Large intestine (tissue), 3 donors: Measurements from ENCODE around the gene GABPB2. TPM values are rescaled to one million over a fixed set of nuclear protein-coding genes. Genes with fewer than 3 reads are reported as not detected.
"Not testable (repeated sequence)": the region's sequence is repeated elsewhere in the genome, so short reads cannot be mapped to it uniquely, and the experiment has no call there.

Source experiments
- DNase-seq, 2 donors: peaks; one replicate each; pipeline versions ENCODE4 v3.0.0 to v3.0.0-alpha.2; 2013
- H3K27ac ChIP-seq: one replicate; pipeline ENCODE4 v1.5.1; 2013; ENCODE audit warnings: low read length
- H3K27me3 ChIP-seq: 2 replicates; pipeline ENCODE4 v1.6.1; 2013; ENCODE audit warnings: low read length; ENCODE audit not compliant: control insufficient read depth, insufficient read depth
- H3K36me3 ChIP-seq: 2 replicates; pipeline ENCODE4 v1.6.1; 2013; ENCODE audit warnings: low read length; ENCODE audit not compliant: control insufficient read depth, insufficient read depth
- H3K4me1 ChIP-seq: one replicate; pipeline ENCODE4 v1.6.1; 2013; ENCODE audit warnings: low read length; ENCODE audit not compliant: control insufficient read depth, insufficient read depth
- H3K4me3 ChIP-seq: one replicate; pipeline ENCODE4 v1.5.1; 2013; ENCODE audit warnings: low read length
- H3K9me3 ChIP-seq: one replicate; pipeline ENCODE4 v1.6.1; 2013; ENCODE audit warnings: mild to moderate bottlenecking, low read depth, low read length, moderate library complexity; ENCODE audit not compliant: control insufficient read depth
- WGBS: methylation state at CpG from one replicate; pipeline ENCODE4 v1.1.5; 2013; ENCODE audit warnings: low lambda C conversion rate; ENCODE audit not compliant: insufficient coverage; 5-methylcytosine and 5-hydroxymethylcytosine counted together
- polyA plus RNA-seq: library from polyadenylated mRNA; unstranded; fragments of 120-200 nt; gene quantifications from one replicate; pipeline ENCODE4 v1.2.1, GENCODE V29; 2013

GABPB2 gene
- polyA plus RNA-seq, 1 donor: 11.6 TPM

GRCh38 chr1:151085953-151086559 lies 15.5 kb downstream of the GABPB2 start:
- no peak overlapping the region for H3K4me3 ChIP-seq
- DNase-seq: no peak
- no peaks in the 10 kb centered on the region for H3K36me3 ChIP-seq
- no peak overlapping the region for H3K27ac ChIP-seq
- H3K27me3 ChIP-seq: no peaks in the 10 kb centered on the region
- 100% methylated on average over 1 of the region's 4 CpGs for WGBS
- no peaks in the 10 kb centered on the region for H3K9me3 ChIP-seq
- no peaks in the 10 kb centered on the region for H3K4me1 ChIP-seq

DNA sequence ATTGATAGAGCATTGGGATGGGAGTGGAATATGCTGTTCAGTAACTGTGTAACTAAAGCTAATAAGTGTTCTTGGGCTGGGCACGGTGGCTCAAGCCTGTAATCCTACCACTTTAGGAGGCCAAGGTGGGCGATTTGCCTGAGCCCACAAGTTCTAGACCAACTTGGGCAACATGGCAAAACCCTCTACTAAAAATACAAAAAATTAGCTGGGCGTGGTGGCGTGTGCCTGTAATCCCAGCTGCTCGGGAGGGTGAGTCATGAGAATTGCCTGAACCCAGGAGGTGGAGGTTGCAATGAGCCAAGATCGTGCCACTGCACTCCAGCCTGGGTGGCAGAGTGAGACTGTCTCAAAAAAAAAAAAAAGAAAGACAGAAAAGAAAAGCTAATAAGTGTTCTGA lies 26.9 kb downstream of the GABPB2 start:
- H3K4me3 ChIP-seq, H3K27ac ChIP-seq, H3K4me1 ChIP-seq, DNase-seq, H3K9me3 ChIP-seq, H3K27me3 ChIP-seq: not testable (repeated sequence)
- no CpG with 5 or more reads among the region's 6 CpGs for WGBS
- peaks cover 12% of the 10 kb centered on the region for H3K36me3 ChIP-seq

- WGBS: 100% methylated on average over 1 of the region's 1 CpG
- no peak for DNase-seq
Measured at GRCh38 chr1:151098126-151098525, 27.6 kb downstream of the GABPB2 start.

GRCh38 chr1:151104630-151105029 lies 34.1 kb downstream of the GABPB2 start:
- Histone ChIP-seq H3K27ac (no peak overlapping the region), H3K27me3 (no peaks in the 10 kb centered on the region), H3K36me3 (peaks cover 21% of the 10 kb centered on the region), H3K4me1 (no peaks in the 10 kb centered on the region), H3K4me3 (no peak overlapping the region), H3K9me3 (no peaks in the 10 kb centered on the region)
- no peak for DNase-seq

More at GRCh38 chr1:151098126-151098525, 27.6 kb downstream of the GABPB2 start:
- Histone ChIP-seq H3K27me3 (no peaks in the 10 kb centered on the region), H3K9me3 (no peaks in the 10 kb centered on the region), H3K4me1 (no peaks in the 10 kb centered on the region), H3K27ac (no peak overlapping the region), H3K4me3 (no peak overlapping the region), H3K36me3 (peaks cover 9% of the 10 kb centered on the region)

DNA sequence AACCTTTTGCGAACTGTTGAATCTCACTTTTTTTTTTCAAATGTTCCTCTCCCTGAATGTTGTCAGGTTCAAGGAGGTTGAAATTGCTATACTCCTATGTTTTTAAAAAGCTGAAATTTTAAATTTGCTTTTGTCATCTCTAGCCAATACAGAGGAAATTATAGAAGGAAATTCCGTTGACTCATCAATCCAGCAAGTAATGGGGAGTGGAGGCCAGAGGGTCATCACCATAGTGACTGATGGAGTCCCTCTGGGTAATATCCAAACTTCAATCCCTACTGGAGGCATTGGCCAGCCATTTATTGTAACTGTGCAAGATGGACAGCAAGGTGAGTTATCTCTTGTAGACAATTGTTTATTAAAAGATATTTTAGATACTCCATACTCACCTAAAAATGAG lies 36.3 kb downstream of the GABPB2 start:
- no peak for DNase-seq
- no peaks in the 10 kb centered on the region for H3K9me3 ChIP-seq
- no peak overlapping the region for H3K27ac ChIP-seq
- H3K4me3 ChIP-seq: no peak overlapping the region
- H3K36me3 ChIP-seq: peaks cover 24% of the 10 kb centered on the region
- no peaks in the 10 kb centered on the region for H3K4me1 ChIP-seq
- WGBS: 75% methylated on average over 2 of the region's 2 CpGs
- H3K27me3 ChIP-seq: no peaks in the 10 kb centered on the region

DNA sequence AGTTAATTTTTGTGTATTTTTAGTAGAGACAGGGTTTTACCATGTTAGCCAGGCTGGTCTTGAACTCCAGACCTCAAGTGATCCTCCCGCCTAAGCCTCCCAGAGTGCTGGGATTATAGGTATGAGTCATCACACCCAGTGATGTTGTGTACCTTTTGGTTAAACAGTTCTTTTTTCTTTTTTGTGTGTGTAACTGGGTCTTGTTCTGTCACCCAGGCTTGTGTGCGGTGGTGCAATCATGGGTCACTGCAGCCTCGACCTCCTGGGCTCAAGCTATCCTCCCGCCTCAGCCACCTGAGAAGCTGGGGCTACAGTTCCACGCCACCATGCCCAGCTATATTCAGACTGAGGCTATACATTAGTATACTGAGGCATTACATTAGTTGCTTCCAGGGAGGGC lies 37.8 kb downstream of the GABPB2 start:
- Histone ChIP-seq H3K27ac (no peak overlapping the region), H3K4me3 (no peak overlapping the region), H3K27me3 (no peaks in the 10 kb centered on the region), H3K9me3 (no peaks in the 10 kb centered on the region), H3K36me3 (peaks cover 29% of the 10 kb centered on the region), H3K4me1 (no peaks in the 10 kb centered on the region)
- no peak for DNase-seq
- WGBS: no CpG with 5 or more reads among the region's 5 CpGs

DNA sequence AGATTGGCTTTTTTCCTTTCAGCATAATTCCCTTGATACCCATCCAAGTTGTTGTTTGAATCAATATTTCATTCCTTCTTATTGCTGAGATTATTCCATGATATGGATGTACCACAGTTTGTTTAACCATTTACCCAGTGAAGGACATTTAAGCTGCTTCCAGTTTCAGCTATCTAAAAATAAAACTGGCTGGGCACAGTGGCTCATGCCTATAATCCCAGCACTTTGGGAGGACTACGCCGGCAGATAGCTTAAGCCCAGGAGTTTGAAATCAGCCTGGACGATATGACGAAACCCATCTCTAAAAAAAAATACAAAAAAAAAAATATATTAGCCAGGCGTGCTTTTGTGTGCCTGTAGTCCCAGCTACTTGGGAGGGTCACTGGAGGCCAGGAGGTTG lies 43.3 kb downstream of the GABPB2 start:
- WGBS: no CpG with 5 or more reads among the region's 5 CpGs

DNA sequence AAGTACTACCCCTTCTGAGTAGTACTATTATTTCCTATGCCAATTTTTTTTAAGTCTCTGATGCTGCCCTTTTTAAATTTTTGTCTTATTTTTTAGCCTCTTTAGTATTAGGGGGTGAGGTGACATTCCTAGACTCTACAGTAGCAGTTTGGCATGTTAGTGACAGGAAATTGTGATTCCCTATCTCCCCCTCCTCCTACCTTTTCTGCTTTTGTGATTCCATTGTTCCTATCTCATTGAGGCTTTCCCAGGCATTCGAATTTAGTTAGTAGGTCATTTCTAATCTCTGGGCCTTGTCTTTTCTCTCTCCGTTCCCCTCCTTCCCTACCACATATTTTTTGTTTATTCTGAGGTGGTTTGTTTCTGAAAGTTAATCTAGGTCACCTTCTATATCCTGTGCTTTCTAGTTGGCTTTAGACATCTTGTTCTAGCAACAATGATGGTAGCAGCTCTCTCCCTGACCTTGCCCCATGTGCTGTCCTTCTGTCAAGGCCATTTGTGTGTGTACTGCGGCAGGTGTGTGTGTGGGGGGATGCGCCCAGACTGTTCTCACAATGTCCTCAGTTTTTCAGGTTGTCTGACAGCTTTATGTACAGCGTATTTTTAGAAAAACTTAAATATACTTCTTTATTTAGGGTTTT lies 54.3 kb downstream of the GABPB2 start:
- 100% methylated on average over 1 of the region's 5 CpGs for whole genome bisulfite sequencing
- Histone ChIP-seq H3K27me3 (no peaks in the 10 kb centered on the region), H3K36me3 (peaks cover 2% of the 10 kb centered on the region), H3K4me3 (no peak overlapping the region), H3K9me3 (no peaks in the 10 kb centered on the region), H3K4me1 (no peaks in the 10 kb centered on the region), H3K27ac (no peak overlapping the region)
- no peak for DNase-seq

More for the DNA sequence above, 43.3 kb downstream of the GABPB2 start:
- Histone ChIP-seq H3K27me3 (no peaks in the 10 kb centered on the region), H3K27ac (no peak overlapping the region), H3K9me3 (no peaks in the 10 kb centered on the region), H3K36me3 (peaks cover 21% of the 10 kb centered on the region), H3K4me3 (no peak overlapping the region), H3K4me1 (no peaks in the 10 kb centered on the region)
- DNase-seq: no peak

DNA sequence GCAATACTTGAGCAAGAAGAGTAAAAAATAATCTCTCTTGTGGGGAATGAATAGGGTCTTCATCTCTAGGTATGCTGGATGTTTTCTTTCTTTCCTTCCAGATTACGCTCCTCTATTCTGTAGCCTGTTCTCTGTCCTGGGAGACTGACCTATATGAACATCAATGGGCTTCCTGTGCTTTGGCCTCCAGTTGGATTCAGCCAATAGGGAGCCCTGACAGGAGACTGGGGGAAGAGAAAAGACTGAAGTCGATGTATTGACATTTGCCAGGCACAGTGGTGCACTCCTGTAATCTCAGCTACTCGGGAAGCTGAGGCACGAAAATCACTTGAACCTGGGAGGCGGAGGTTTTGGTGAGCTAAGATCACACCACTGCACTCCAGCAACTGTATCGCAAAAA lies 58.2 kb downstream of the GABPB2 start:
- no peak for DNase-seq
- H3K4me3 ChIP-seq: no peak overlapping the region
- H3K4me1 ChIP-seq: peaks cover 10% of the 10 kb centered on the region
- WGBS: no CpG with 5 or more reads among the region's 6 CpGs
- H3K27me3 ChIP-seq: peaks cover 5% of the 10 kb centered on the region
- H3K36me3 ChIP-seq: no peaks in the 10 kb centered on the region
- H3K9me3 ChIP-seq: peaks cover 4% of the 10 kb centered on the region
- H3K27ac ChIP-seq: no peak overlapping the region

GRCh38 chr1:151130987-151131586 lies 60.5 kb downstream of the GABPB2 start:
- DNase-seq: peak; percentile 85 to 93
- Histone ChIP-seq H3K4me1 (peaks cover 10% of the 10 kb centered on the region), H3K9me3 (peaks cover 4% of the 10 kb centered on the region), H3K27ac (no peak overlapping the region), H3K27me3 (peaks cover 5% of the 10 kb centered on the region), H3K4me3 (peak overlapping the region; percentile 50), H3K36me3 (peaks cover 8% of the 10 kb centered on the region)
- WGBS: 8% methylated on average over 2 of the region's 45 CpGs
